GM21786 (cell line): ENCODE data around the gene BICC1.

ENCODE experiments used
- ATAC-seq: cut with Tn5 transposase; IDR thresholded peaks from one replicate; pipeline ENCODE4 v1.9.1; 2021; ENCODE audit not compliant: unreplicated experiment

BICC1 gene

GRCh38 chr10:58556516-58557165 lies 44.0 kb downstream of the BICC1 start:
- no peak for ATAC-seq

GRCh38 chr10:58557714-58558113 lies 45.0 kb downstream of the BICC1 start:
- no peak for ATAC-seq

GRCh38 chr10:58560068-58560467 lies 47.4 kb downstream of the BICC1 start:
- ATAC-seq: no peak

GRCh38 chr10:58565271-58565670 lies 52.6 kb downstream of the BICC1 start:
- ATAC-seq: no peak

GRCh38 chr10:58567652-58568051 lies 55.0 kb downstream of the BICC1 start:
- ATAC-seq: no peak

GRCh38 chr10:58568428-58568935 lies 55.8 kb downstream of the BICC1 start:
- no peak for ATAC-seq

- ATAC-seq: no peak
Observed at GRCh38 chr10:58570307-58570723, 57.6 kb downstream of the BICC1 start.

GRCh38 chr10:58570979-58571378 lies 58.3 kb downstream of the BICC1 start:
- no peak for ATAC-seq

GRCh38 chr10:58573144-58573543 lies 60.5 kb downstream of the BICC1 start:
- ATAC-seq: no peak

- ATAC-seq: no peak
Observed at GRCh38 chr10:58574058-58574457, 61.4 kb downstream of the BICC1 start.

GRCh38 chr10:58575491-58575890 lies 62.8 kb downstream of the BICC1 start:
- ATAC-seq: no peak

GRCh38 chr10:58576751-58577436 lies 64.2 kb downstream of the BICC1 start:
- ATAC-seq: no peak

- no peak for ATAC-seq
Observed at GRCh38 chr10:58577437-58577777, 64.7 kb downstream of the BICC1 start.

- ATAC-seq: no peak
Observed at GRCh38 chr10:58578366-58578765, 65.7 kb downstream of the BICC1 start.

- ATAC-seq: no peak
Observed at GRCh38 chr10:58579011-58579655, 66.5 kb downstream of the BICC1 start.

GRCh38 chr10:58582045-58582444 lies 69.4 kb downstream of the BICC1 start:
- ATAC-seq: no peak

GRCh38 chr10:58585435-58585834 lies 72.8 kb downstream of the BICC1 start:
- no peak for ATAC-seq

GRCh38 chr10:58586282-58587245 lies 73.9 kb downstream of the BICC1 start:
- ATAC-seq: no peak

GRCh38 chr10:58587676-58588075 lies 75.0 kb downstream of the BICC1 start:
- no peak for ATAC-seq

GRCh38 chr10:58588673-58589265 lies 76.1 kb downstream of the BICC1 start:
- no peak for ATAC-seq
